ENCODE measurements around the gene LZTS2. TPM values are rescaled to one million over a fixed set of nuclear protein-coding genes. Genes with fewer than 3 reads are reported as not detected.

LZTS2 gene
- total RNA-seq, 2 experiments from 2014 or later = 14.5 to 15.5 TPM

GRCh38 chr10:100989088-100989487 is 10.5 kb upstream of the LZTS2 start:
- intact Hi-C loops (cut with micrococcal nuclease) = no loop called here
- no peak for ATAC-seq
- POLR2A ChIA-PET = interaction anchor here (0.5 to 2.9 kb wide), 3 partner anchors 9 to 447 kb away, joined by 3 to 25 read pairs (median 3); partner anchors contain the start of gene LZTS2

GRCh38 chr10:100993986-100994708 is 5.5 kb upstream of the LZTS2 start:
- no peak for DNase-seq
- Mint-ChIP-seq H3K9me3 (no peaks in the 10 kb centered on the region), H3K27ac (peak overlapping the region; percentile 12), H3K4me3 (no peak overlapping the region), H3K36me3 (ENCODE audit: low read depth) (peaks cover 37% of the 10 kb centered on the region), H3K4me1 (ENCODE audit: low read depth) (peaks cover 33% of the 10 kb centered on the region), H3K27me3 (no peaks in the 10 kb centered on the region)
- intact Hi-C loops (cut with micrococcal nuclease) = no loop called here
- ChIA-PET POLR2A (interaction anchor here (0.5 to 1.3 kb wide), 3 partner anchors 10 to 1227 kb away, joined by 3 read pairs; no protein-coding TSS in a partner anchor), CTCF (interaction anchor here (0.7 kb wide), 1 partner anchor 20 kb away, joined by 3 read pairs; no protein-coding TSS in a partner anchor)
- no peak for ATAC-seq
- peak; percentile 32 for TF ChIP-seq CTCF (IDR thresholded peaks at IDR 0.05)

More at GRCh38 chr10:100989088-100989487, 10.5 kb upstream of the LZTS2 start:
- H3K4me3 Mint-ChIP-seq = peak overlapping the region; percentile 96
- peaks cover 42% of the 10 kb centered on the region for H3K36me3 Mint-ChIP-seq (ENCODE audit: low read depth)
- no peaks in the 10 kb centered on the region for H3K27me3 Mint-ChIP-seq
- no peaks in the 10 kb centered on the region for H3K9me3 Mint-ChIP-seq
- CTCF ChIA-PET = interaction anchor here (1.6 to 6.6 kb wide), 2 partner anchors 8 to 30 kb away, joined by 7 to 50 read pairs; no protein-coding TSS in a partner anchor
- no peak for TF ChIP-seq CTCF (IDR thresholded peaks at IDR 0.05)
- H3K4me1 Mint-ChIP-seq (ENCODE audit: low read depth) = peaks cover 40% of the 10 kb centered on the region
- no peak overlapping the region for H3K27ac Mint-ChIP-seq
- no peak for DNase-seq

GRCh38 chr10:100995181-100995580 is 4.4 kb upstream of the LZTS2 start:
- DNase-seq = no peak
- Mint-ChIP-seq H3K4me1 (ENCODE audit: low read depth) (peaks cover 28% of the 10 kb centered on the region), H3K4me3 (no peak overlapping the region), H3K9me3 (no peaks in the 10 kb centered on the region), H3K27me3 (no peaks in the 10 kb centered on the region), H3K27ac (peak overlapping the region; percentile 11), H3K36me3 (ENCODE audit: low read depth) (peaks cover 30% of the 10 kb centered on the region)
- ChIA-PET POLR2A (no interaction called here), CTCF (interaction anchor here (12.8 kb wide), 1 partner anchor 22 kb away, joined by 178 read pairs; no protein-coding TSS in a partner anchor)
- intact Hi-C loops (cut with micrococcal nuclease) = no loop called here
- no peak for ATAC-seq
- TF ChIP-seq CTCF (IDR thresholded peaks at IDR 0.05) = no peak

- Mint-ChIP-seq H3K36me3 (ENCODE audit: low read depth) (peaks cover 17% of the 10 kb centered on the region), H3K9me3 (no peaks in the 10 kb centered on the region), H3K27me3 (no peaks in the 10 kb centered on the region), H3K4me3 (peak overlapping the region; percentile 78), H3K27ac (peak overlapping the region; percentile 89), H3K4me1 (ENCODE audit: low read depth) (peaks cover 20% of the 10 kb centered on the region)
- ChIA-PET POLR2A (interaction anchor here (0.7 to 4.5 kb wide), 6 partner anchors 9 to 82 kb away, joined by 3 to 25 read pairs (median 4); partner anchors contain the start of genes MRPL43 and TWNK), CTCF (interaction anchor here (0.6 to 12.8 kb wide), 15 partner anchors 10 to 515 kb away, joined by 3 to 178 read pairs (median 7); partner anchors contain the start of genes MRPL43, PDZD7, SFXN3 and SLF2)
- peak; percentile 53 for DNase-seq
- no peak for TF ChIP-seq CTCF (IDR thresholded peaks at IDR 0.05)
- ATAC-seq = peak; percentile 19
- intact Hi-C loops (cut with micrococcal nuclease) = no loop called here
These were observed 2.8 kb upstream of the LZTS2 start for GRCh38 chr10:100996678-100997359.
